PC-3 (cell line): ENCODE measurements around the gene LY6G6F.

Source experiments
- EZH2phosphoT487 ChIP-seq: fragments of 300-600 bp; sonication (generic); IDR thresholded peaks from 2 replicates; pipeline ENCODE4 v1.6.1; 2018; ENCODE audit warnings: mild to moderate bottlenecking, antibody characterized with exemption, low read length, borderline replicate concordance
- TF ChIP-seq, protein P1 (sequence below): fragments of 300-600 bp; sonication (generic); conservative IDR thresholded peaks from 2 replicates; pipeline ENCODE4 v1.5.1; 2017; ENCODE audit warnings: antibody characterized with exemption, low read depth, mild to moderate bottlenecking, low read length

GRCh38 chr6:31692353-31692752 is 14.3 kb upstream of the LY6G6F start:
- TF ChIP-seq, protein P1, sequence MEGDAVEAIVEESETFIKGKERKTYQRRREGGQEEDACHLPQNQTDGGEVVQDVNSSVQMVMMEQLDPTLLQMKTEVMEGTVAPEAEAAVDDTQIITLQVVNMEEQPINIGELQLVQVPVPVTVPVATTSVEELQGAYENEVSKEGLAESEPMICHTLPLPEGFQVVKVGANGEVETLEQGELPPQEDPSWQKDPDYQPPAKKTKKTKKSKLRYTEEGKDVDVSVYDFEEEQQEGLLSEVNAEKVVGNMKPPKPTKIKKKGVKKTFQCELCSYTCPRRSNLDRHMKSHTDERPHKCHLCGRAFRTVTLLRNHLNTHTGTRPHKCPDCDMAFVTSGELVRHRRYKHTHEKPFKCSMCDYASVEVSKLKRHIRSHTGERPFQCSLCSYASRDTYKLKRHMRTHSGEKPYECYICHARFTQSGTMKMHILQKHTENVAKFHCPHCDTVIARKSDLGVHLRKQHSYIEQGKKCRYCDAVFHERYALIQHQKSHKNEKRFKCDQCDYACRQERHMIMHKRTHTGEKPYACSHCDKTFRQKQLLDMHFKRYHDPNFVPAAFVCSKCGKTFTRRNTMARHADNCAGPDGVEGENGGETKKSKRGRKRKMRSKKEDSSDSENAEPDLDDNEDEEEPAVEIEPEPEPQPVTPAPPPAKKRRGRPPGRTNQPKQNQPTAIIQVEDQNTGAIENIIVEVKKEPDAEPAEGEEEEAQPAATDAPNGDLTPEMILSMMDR: no peak
- no peak for TF ChIP-seq EZH2phosphoT487
